Measurements from ENCODE around the gene COX10.
"Not testable (repeated sequence)": the region's sequence is repeated elsewhere in the genome, so short reads cannot be mapped to it uniquely, and the experiment has no call there.

The COX10 gene

GRCh38 chr17:14205992-14206461 lies 136.7 kb downstream of the COX10 start:
- ATAC-seq: peak; percentile 27 to 55

GRCh38 chr17:14206891-14207290 lies 137.6 kb downstream of the COX10 start:
- ATAC-seq: no peak

GRCh38 chr17:14207791-14208190 lies 138.5 kb downstream of the COX10 start:
- no peak for ATAC-seq

- ATAC-seq: no peak
Observed at GRCh38 chr17:14209215-14209614, 139.9 kb downstream of the COX10 start.

- ATAC-seq: no peak
Observed at GRCh38 chr17:14211246-14211645, 141.9 kb downstream of the COX10 start.

GRCh38 chr17:14211801-14212200 lies 142.5 kb downstream of the COX10 start:
- ATAC-seq: no peak

- ATAC-seq: no peak
Observed at GRCh38 chr17:14212401-14212800, 143.1 kb downstream of the COX10 start.

- ATAC-seq: no peak
Observed at GRCh38 chr17:14214271-14214670, 145.0 kb downstream of the COX10 start.

- no peak for ATAC-seq
Observed at GRCh38 chr17:14222611-14223010, 153.3 kb downstream of the COX10 start.

- no peak for ATAC-seq
Observed at GRCh38 chr17:14225254-14225980, 156.1 kb downstream of the COX10 start.

GRCh38 chr17:14227052-14227451 lies 157.7 kb downstream of the COX10 start:
- ATAC-seq: no peak

- no peak for ATAC-seq
Observed at GRCh38 chr17:14228903-14229302, 159.6 kb downstream of the COX10 start.

- not testable (repeated sequence) for ATAC-seq
Observed at GRCh38 chr17:14231187-14231586, 161.9 kb downstream of the COX10 start.

- ATAC-seq: not testable (repeated sequence)
Observed at GRCh38 chr17:14235047-14235446, 165.7 kb downstream of the COX10 start.

- ATAC-seq: not testable (repeated sequence)
Observed at GRCh38 chr17:14236032-14236431, 166.7 kb downstream of the COX10 start.

- ATAC-seq: not testable (repeated sequence)
Observed at GRCh38 chr17:14236762-14237161, 167.5 kb downstream of the COX10 start, which contains the start of gene CDRT15. CDRT15 (minus strand) TSS chr17:14236862; CDS start chr17:14236833, 29 bp downstream.

- not testable (repeated sequence) for ATAC-seq
Observed at GRCh38 chr17:14239271-14239670, 170.0 kb downstream of the COX10 start.

- ATAC-seq: no peak
Observed at GRCh38 chr17:14245002-14245401, 175.7 kb downstream of the COX10 start.

- no peak for ATAC-seq
Observed at GRCh38 chr17:14245629-14246028, 176.3 kb downstream of the COX10 start.

Data from activated CD4-positive, CD25-positive, alpha-beta regulatory T cell treated with anti-CD3 and anti-CD28 coated beads, Interleukin-2, amount 50 U/mL, for 24 hours (primary cell).